Stimulated activated CD8-positive, alpha-beta memory T cell treated with anti-CD3 and anti-CD28 coated beads, Interleukin-4, amount 100 ng/mL, for 48 hours (primary cell): ENCODE measurements around the gene SH3RF1.
"Not testable (repeated sequence)": the region's sequence is repeated elsewhere in the genome, so short reads cannot be mapped to it uniquely, and the experiment has no call there.

Experiments used
- DNase-seq: peaks from one replicate; pipeline ENCODE4 v3.0.0-alpha.2; 2020

SH3RF1 gene

DNA sequence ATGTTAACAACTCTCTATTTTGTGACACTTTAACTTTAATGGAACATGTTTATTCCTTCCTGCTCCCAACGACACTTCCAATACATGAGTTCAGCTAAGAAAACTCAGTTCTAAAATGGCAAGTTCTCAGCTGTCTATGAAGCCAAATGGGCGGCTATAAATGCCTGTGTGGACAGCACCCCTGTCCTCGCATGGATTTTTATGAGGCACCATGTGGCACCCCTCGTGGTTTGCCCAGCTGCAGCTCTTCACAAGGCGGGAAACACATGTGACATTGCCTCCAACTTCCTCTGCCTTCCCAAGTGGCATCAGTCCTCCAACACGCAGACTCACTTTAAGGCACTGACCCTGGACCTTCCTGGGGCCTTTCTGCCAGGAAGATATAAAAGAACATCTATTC is 48.0 kb downstream of the SH3RF1 start:
- no peak for DNase-seq

DNA sequence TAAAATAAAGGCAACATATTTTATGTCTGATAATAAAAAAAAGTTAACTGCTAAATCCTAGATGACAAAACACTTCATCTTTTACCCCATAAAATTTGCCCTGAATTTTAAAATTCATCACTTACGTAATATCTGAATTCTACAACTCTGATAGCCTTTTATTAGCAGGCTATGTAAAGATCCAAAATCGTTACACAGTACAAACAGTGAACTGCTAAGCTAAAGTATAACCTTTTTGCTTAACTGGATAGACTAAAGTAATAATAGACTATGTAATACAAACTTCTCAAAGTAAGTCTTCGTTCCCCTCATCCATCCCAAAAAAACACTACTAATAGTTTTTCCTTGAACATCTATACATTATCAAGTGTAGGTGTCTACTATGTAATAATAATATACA is 49.1 kb downstream of the SH3RF1 start:
- DNase-seq: no peak

DNA sequence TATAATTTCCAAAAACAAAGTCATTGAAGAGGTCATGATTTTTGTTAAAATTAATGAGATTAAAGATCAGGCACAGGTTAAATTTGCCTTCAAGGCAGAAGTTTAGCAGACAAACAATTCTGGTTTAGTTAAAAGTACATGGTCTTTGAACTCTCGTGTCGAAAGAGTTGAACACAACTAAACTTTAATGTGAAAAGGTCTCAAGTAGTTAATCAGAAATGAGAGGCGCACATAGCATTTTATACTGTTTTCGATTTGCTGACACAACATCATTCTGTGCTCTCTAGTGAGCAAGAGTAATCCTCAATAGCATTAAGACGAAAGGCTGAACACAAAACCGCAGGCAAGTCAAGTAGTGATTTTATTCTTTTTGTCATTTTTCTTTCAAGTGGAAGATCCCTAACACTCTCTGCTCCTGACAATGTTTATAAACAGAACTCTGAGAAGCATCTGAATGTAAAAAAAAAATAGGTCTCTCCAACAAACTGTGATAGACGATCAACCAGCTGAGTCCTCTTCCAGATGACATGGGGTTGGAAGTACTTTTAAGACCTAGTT is 49.8 kb downstream of the SH3RF1 start:
- DNase-seq: no peak

DNA sequence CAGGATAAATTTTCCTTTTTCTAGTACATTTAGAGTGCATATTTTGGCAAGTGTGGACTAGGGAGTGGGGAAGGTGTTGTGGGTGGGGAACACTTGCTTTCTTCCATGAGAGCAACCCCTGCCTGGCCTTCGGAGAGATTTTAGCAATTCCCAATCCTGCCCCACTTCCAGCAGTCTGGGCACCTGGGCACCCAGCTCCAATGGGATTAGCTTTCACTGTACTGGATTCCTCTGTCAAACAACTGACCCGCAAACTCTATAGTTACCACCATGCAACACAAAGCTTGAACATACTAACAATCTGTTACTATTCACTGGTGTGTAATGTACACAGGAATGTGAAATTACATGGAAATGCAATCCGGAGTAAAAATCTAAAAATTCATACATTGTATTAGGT is 50.3 kb downstream of the SH3RF1 start:
- no peak for DNase-seq

DNA sequence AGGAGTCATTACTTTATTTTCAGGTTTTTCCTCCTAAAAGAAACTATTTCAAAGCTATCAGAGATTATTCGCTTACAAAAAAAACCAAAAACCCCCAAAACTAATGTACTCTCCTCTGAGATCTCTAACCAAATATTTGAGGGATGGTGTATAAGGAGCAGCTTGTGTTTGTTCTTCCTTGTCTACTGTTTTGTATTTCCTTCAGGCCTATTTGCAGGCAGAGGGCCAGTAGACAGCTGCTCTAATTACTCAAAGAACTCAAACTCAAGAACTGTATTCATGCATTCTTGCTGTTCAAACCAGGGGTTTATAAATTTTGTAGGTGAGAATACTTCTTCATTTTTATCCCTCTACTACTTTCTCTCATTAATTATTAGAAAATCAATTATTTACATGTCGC is 51.3 kb downstream of the SH3RF1 start:
- no peak for DNase-seq

DNA sequence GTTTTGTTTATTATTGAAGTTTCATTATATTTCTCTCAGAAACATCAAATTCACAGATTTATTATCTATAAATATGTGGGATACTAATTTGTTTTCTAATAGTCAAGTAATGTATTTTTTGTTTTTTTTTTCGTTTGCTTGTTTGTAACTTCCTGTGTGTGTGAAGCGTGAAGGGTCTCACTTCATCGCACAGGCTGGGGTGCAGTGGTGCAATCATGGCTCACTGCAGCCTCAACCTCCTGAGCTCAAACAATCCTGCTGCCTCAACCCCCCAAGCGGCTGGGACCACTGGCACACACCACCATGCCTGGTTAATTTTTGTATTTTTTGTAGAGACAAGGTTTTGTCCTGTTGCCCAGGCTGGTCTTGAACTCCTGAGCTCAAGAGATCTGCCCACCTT is 55.1 kb downstream of the SH3RF1 start:
- no peak for DNase-seq

DNA sequence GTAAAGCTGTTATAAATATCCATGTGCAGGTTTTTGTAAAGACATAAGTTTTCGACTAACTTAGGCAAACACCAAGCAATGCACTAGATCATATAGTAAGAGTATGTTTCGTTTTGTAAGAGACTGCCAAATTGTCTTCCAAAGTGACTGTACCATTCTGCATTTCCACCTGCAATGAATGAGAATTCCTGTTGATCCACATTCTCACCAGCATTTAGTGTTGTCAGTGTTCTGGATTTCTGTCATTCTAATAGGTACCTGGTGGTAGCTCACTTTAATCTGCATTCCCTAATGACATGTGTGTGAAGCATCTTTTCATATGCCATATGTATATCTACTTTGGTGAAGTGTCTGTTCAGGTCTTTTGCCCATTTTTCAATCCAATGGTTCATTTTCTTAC is 57.8 kb downstream of the SH3RF1 start:
- DNase-seq: no peak

DNA sequence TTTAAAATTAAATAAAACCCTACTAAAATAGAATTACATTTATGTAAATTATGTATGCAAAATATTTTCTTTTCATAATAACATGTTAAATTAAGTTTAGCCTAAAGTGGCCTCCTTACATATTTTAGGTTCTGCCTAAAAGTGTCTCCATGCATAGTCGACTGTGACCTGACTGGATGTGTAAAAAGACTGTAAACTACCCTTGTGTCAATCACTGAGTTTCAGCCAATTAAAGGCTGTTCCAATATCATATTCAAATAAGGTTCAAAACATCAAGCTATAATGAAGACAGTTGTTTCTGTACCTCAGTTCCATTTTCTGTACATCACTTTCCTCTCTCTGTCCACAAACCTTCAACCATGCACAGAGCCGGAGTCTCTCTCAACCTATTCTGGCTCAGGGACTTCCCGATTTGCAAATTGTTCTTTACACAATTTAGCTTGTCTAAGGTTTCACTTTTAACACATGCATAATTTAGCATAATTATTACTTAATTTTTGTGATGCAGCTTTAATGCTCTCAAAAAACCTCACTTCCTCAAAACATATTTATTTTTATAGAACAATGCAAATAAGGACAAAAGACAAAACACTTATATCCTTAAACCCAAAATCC is 60.1 kb downstream of the SH3RF1 start:
- no peak for DNase-seq

DNA sequence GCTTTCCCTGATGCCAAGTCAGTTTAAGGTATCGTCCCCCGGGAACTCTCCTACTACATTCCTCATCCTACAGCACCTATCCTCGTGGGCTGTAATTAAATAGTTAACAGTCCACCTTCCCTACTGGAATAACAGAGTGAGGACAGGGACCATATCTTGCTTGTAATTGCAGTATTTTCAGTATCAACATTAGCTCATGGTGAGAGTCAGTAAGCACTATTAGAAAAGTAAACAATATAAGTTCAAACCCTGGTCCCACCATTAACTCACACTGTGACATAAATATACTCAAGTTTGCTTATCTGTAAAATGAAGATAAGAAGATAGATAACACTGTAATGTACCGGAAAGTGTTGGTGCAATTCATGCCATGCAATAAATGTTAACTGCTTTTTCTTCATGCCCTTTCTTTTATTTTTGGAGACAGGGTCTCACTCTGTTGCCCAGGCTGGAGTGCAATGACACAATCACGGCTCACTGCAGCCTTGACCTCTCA is 61.3 kb downstream of the SH3RF1 start:
- DNase-seq: no peak

DNA sequence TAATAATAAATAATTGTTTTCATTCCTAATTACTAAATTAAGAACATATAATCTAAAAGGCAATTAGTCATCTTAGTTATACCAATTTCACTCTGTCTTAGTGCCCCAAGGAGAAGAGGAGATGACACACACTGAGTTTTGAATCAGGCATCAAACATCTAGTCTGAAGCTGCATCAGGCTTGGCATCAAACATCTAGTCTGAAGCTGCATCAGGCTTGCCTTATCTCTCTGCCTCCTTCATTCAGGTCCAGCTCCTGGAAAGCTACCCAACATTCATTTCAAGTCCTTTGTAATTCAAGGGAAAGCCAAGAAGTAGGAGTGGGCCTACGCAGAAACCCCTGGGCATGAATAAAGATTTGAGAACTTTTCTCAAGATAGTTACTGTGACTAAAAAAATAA is 62.2 kb downstream of the SH3RF1 start:
- DNase-seq: no peak

DNA sequence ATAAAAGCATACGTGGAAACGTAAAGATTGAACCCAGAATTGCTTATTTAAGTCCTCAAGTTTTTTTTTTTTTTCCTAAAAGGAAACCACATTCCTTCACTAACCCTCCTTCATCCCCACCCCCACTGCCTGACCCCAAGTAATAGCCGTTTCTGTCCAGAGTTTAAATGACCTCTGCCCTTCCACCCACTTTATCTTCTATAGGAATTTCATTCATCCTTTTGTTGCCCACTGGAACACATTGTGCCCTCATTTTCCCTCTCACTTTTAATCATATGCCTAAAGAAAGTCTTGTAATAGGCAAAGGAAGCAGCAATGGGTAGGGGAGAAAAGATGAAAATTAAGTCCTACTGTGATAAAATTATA is 62.7 kb downstream of the SH3RF1 start:
- no peak for DNase-seq

DNA sequence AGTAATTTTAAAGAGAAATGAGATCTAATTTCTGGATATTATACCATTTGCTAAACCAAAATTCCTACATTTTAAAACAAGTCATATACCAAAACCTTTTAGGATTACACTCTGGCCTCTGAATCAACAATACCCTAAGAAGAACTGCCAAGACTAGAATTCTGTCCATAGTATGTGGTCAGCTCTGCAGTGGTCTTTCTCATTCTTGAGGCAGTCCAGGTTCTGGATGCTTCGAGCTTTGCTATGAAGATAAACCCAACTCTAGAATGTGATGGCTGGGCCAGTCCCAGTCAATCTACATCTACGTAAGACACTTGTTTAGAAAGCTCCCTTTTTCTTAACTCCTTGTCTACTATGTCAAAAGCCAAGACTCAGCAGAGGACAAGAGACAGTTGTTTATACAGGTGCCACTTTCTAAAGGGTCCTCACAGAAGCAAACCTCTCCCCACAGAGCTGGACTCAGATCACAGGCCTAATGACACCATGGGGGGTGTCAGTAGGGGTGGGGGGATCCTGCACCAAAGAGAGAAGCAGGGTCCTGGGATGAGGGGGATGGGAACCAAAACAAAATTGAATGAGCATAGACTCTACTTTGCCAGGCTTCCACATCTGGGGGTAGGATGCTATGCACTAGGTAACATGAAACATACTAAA is 63.2 kb downstream of the SH3RF1 start:
- no peak for DNase-seq

DNA sequence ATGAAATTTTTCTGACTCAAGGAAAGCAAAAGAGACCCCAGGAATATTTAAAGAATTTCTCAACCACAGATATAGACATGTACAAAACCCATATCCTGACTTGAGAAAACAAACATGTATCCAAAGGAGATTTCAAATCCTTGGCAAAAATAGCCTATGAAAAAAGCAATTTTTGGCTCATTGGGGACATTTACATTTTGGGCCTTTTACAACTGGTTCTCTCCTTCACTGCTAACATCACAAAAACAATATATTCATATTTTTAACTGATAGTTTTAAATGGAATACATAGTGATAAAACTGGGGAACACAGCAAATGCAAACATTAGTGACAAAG is 65.0 kb downstream of the SH3RF1 start:
- no peak for DNase-seq

DNA sequence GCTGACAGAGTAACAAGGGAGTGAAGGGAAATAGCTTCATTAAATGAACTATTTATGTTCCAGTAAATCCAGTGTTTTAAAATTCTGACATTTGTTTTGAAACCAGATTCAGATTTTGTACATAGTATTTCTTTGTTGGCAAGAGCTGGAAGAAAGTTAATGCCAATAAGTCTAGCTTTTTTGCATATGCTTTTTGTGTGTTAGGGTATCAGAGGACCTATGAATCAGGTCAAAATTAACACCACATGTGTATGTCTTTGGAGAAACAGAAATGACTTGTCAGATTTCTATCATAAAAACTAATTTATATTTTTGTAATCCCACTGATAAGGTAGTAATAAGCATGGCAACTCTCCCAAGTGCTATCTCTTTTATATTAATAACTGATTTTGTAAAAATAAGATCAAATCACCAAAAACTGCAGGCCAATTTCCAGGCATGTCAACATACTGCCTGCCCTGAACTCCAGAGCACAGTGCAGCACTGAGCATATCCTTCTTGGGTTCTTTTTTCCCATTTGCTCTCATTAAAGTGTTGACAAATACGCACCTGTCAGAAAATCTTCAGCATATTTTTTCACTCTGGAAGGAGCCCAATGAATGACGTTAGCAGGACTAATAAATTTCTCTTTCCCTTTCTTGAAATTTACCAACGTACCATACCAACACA is 65.5 kb downstream of the SH3RF1 start:
- DNase-seq: no peak

DNA sequence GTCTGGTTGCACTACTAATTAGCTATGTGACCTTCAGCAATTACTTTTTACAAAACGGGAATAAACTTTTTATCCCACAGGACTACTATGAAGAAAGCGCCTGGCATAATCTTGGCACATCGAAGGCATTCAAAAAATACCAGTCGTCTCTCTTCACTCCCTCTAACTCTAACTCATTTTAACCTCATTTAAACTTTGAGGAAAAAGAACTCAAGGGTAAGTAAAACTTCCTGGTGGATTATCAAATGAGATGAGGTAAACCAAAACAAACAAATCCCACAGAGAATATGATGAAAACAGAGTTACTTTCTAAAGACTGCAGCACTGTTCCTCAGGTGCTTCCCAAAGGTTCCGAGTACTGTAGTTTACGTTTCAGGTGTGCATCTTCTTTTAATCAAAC is 66.9 kb downstream of the SH3RF1 start:
- no peak for DNase-seq

DNA sequence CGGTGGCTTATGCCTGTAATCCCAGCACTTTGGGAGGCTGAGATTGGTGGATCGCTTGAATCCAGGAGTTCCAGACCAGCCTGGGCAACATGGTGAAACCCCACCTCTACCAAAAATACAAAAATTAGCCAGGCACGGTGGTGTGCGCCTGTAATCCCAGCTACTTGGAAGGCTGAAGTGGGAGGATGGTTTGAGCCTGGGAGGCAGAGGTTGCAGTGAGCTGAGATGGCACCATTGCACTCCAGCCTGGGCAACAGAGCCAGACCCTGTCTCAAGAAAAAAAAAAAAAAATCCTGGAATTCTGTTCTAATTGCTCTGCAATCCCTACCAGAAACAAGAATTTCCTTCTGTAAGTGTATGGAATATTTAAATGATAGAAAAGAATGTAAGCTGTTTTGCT is 67.5 kb downstream of the SH3RF1 start:
- DNase-seq: not testable (repeated sequence)

DNA sequence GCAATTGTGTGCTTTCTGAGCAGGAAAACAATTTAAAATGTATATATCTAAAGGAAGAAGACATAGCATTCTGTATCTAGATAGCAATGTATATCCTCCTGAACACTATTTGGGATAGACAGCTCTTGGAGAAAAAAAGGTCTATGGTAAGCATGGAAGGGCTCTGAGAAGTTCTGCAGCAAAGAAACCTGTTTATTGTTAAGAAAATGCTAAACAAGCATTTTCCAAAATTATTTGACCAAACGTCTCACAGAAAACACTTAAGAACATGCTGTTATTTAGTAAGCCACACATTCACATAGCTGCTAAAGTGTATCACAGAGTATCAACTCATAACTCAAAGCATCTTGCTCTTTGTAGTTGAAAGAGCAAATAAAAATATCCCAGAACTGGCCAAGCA is 67.9 kb downstream of the SH3RF1 start:
- DNase-seq: no peak

DNA sequence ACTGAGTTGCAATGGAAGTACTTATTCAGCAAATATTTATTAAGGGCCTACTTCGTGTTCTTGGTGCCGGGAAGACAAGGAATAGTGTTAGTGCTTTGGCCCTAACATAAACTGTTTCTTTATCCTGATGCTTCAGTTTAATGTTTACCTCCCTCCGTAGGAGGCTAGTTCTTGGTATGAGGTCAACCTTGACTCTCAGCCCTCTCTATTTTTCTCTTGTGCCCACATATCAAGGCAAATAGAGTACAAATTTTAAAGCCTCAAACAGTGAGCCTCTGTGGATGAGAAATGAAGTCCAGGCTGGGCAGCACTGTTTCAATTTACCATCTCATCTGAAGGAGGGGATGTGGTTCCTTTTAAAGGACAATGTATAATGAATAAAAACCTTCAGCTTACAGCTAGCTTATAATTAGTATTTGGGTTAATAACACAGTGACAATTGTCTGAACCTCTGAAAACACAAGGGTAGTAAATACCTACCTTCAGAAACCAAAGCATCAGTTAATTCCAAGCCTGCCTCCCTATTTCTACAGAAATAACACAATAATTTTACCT is 68.5 kb downstream of the SH3RF1 start:
- DNase-seq: no peak

DNA sequence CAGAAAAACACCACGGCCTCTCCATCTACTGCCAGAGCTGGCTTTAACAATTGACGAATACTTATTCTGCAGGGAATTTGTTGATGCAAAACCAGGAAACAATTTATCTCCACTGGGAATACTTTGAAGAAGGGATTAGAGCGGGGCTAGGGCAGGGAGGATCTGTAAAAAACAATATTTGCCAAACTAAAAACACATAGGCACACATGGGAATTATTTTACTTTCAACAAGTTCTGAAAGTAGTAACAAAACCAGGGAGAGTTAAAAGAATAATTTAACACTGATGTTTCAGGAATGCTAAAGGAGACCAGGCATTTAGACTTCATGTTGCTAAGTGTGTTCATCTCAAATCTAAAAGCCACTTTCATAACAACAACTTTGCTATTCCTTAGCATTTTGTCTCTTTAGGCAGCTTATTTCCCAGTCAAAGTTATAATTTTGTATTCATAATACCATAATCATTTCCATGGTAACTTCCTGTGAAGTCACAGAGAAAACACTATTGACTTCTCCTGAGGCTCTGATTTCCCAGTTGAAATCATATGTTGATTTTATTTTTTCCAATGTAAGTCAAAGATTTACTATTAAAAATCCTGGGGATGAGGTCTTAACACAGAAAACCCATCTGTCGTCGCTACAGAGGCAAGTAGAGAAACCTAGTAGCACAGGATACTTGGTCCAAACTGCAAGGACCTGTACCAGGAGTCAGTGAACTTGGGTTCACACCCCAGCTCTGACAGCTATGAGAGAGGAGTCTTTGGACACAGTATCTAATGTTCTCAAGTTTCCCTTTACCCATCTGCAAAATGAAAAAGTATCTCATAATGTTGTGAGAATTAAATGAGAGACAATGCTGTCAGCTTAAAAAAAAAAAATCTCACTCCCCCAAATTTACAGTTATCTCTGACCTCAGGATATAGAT is 69.3 kb downstream of the SH3RF1 start:
- no peak for DNase-seq

DNA sequence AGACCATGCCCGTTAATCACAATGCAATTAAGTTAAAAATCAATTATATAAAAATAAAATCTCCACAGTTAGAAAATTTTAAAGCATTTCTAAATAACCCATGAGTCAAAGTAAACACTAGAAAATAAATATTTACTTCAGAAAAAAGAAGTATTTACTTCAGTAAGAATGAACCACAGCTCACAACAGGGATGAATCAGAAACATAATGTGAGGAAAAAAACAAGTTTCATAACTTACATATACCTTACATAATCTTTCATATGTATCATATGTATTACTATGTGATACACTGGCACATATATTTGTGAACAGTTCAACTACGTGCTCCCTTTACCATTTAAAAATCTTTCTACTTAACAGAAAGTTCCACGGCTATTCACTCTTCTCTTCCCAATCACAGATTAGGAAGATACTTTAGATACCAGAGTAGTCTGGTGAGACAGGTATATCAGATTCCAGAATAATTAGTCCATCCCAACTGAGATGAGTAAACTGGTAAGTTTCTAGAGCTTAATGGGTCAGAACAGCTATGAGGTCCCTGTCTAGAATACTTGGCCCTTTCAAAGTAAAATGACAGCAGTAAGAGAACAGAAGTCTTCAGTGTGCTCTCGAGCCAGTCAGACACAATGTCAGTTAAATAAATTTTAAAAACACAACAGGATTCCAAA is 70.3 kb downstream of the SH3RF1 start:
- no peak for DNase-seq

DNA sequence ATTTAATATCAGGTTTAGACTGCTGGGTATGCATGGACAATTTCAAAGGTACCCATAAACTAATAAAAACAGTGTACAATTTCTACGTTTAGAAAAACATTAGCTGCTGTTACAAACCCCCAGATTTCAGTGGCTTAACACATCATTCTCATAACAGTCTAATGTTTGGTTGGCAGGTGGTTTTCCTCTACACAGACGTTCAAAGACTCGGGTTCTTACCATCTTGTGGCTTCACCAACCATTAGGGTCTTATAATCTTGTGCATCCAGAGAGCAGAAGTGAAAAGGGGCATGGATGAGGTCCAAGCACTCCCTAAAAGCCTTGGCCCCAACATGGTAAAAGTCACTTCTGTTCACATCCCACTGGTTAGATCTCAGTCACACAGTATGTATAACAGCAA is 71.6 kb downstream of the SH3RF1 start:
- DNase-seq: no peak

DNA sequence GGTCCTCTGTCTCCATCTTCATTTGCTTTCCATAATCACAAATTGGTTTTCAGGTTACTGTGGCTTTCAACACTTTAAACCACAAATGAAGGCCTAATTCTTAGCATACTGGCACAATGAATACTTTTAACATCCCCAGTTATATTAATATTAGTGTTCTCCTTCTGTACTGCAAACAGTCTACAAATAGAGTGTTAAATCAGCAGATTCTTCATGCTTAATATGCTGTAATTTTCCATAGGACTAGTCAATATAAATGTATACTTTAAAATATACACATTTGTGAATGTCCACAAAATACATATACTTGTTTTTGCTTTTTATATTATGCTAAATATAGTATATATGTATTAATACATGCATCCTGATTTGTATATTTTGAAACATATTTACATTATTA is 72.6 kb downstream of the SH3RF1 start:
- DNase-seq: no peak
